ENCODE results near the gene PRUNE2.

The PRUNE2 gene

GRCh38 chr9:76741524-76741923 is 164.4 kb downstream of the PRUNE2 start:
- no peak overlapping the region for H3K9ac ChIP-seq (ENCODE audit: low read length)
- H3K23ac ChIP-seq (ENCODE audit: low read length in 2 of 2): no peak overlapping the region
- H3K14ac ChIP-seq (ENCODE audit: low read length in 2 of 2): no peak overlapping the region
- no peaks in the 10 kb centered on the region for H3K79me1 ChIP-seq (replicated peaks; ENCODE audit: low read length, poor library complexity, severe bottlenecking)
- H3K27ac ChIP-seq (ENCODE audit: low read length, poor library complexity, severe bottlenecking): no peak overlapping the region
- no peak overlapping the region for H4K8ac ChIP-seq (ENCODE audit: low read length)
- peaks cover 0 to 4% of the 10 kb centered on the region in 2 experiments for H3K36me3 ChIP-seq (ENCODE audit: control insufficient read depth in 1 of 2, insufficient read depth in 2 of 2, low read depth in 1 of 2, low read length in 2 of 2)
- H2AFZ ChIP-seq (ENCODE audit: low read depth, low read length): no peak overlapping the region
- H3K4me2 ChIP-seq (ENCODE audit: low read length, poor library complexity, severe bottlenecking): no peak overlapping the region
- peaks cover 4% of the 10 kb centered on the region for H3K9me3 ChIP-seq (ENCODE audit: control insufficient read depth, low read length)
- H3K18ac ChIP-seq (ENCODE audit: low read depth in 1 of 2, low read length in 2 of 2): no peak overlapping the region
- H3K4me1 ChIP-seq (ENCODE audit: control insufficient read depth, insufficient read depth, low read depth, low read length): no peaks in the 10 kb centered on the region
- H3K4ac ChIP-seq (ENCODE audit: low read depth in 1 of 2, low read length in 2 of 2): no peak overlapping the region
- H3K4me3 ChIP-seq (ENCODE audit: insufficient read depth in 1 of 2, low read depth in 1 of 2, low read length in 2 of 2): no peak overlapping the region
- no peak for DNase-seq
- no peak overlapping the region for H4K91ac ChIP-seq (ENCODE audit: low read length)
- H2BK5ac ChIP-seq (ENCODE audit: low read depth, low read length, poor library complexity, severe bottlenecking): no peak overlapping the region
- H3K27me3 ChIP-seq (ENCODE audit: control insufficient read depth in 1 of 2, insufficient read depth in 1 of 2, low read length in 2 of 2): no peaks in the 10 kb centered on the region
- H2BK15ac ChIP-seq (ENCODE audit: low read depth, poor library complexity, severe bottlenecking): no peak overlapping the region
- H2AK5ac ChIP-seq (ENCODE audit: low read length, severe bottlenecking): no peak overlapping the region
- no peak overlapping the region for H2BK120ac ChIP-seq (ENCODE audit: low read depth, low read length)
- H2BK12ac ChIP-seq (ENCODE audit: low read length in 2 of 2): no peak overlapping the region
- WGBS: 63% methylated on average over 5 of the region's 5 CpGs

GRCh38 chr9:76738402-76738801 is 167.5 kb downstream of the PRUNE2 start:
- no peak for DNase-seq
- Histone ChIP-seq H3K27ac (ENCODE audit: low read length, poor library complexity, severe bottlenecking) (no peak overlapping the region), H2BK15ac (ENCODE audit: low read depth, poor library complexity, severe bottlenecking) (no peak overlapping the region), H2BK12ac (ENCODE audit: low read length in 2 of 2) (no peak overlapping the region), H4K8ac (ENCODE audit: low read length) (no peak overlapping the region), H3K4me1 (ENCODE audit: control insufficient read depth, insufficient read depth, low read depth, low read length) (no peaks in the 10 kb centered on the region), H2BK120ac (ENCODE audit: low read depth, low read length) (no peak overlapping the region), H2AFZ (ENCODE audit: low read depth, low read length) (no peak overlapping the region), H2BK5ac (ENCODE audit: low read depth, low read length, poor library complexity, severe bottlenecking) (no peak overlapping the region), H3K14ac (ENCODE audit: low read length in 2 of 2) (no peak overlapping the region), H3K79me1 (replicated peaks; ENCODE audit: low read length, poor library complexity, severe bottlenecking) (no peaks in the 10 kb centered on the region), H2AK5ac (ENCODE audit: low read length, severe bottlenecking) (no peak overlapping the region), H3K23ac (ENCODE audit: low read length in 2 of 2) (no peak overlapping the region), H3K27me3 (ENCODE audit: control insufficient read depth in 1 of 2, insufficient read depth in 1 of 2, low read length in 2 of 2) (no peaks in the 10 kb centered on the region), H3K9ac (ENCODE audit: low read length) (no peak overlapping the region), H4K91ac (ENCODE audit: low read length) (no peak overlapping the region), H3K9me3 (ENCODE audit: control insufficient read depth, low read length) (no peaks in the 10 kb centered on the region), H3K4ac (ENCODE audit: low read depth in 1 of 2, low read length in 2 of 2) (no peak overlapping the region), H3K4me2 (ENCODE audit: low read length, poor library complexity, severe bottlenecking) (no peak overlapping the region), H3K36me3 (ENCODE audit: control insufficient read depth in 1 of 2, insufficient read depth in 2 of 2, low read depth in 1 of 2, low read length in 2 of 2) (peaks cover 0 to 4% of the 10 kb centered on the region in 2 experiments), H3K18ac (ENCODE audit: low read depth in 1 of 2, low read length in 2 of 2) (no peak overlapping the region), H3K4me3 (ENCODE audit: insufficient read depth in 1 of 2, low read depth in 1 of 2, low read length in 2 of 2) (no peak overlapping the region)
- WGBS: 84% methylated on average over 3 of the region's 5 CpGs

GRCh38 chr9:76737154-76737902 is 168.6 kb downstream of the PRUNE2 start:
- no peak overlapping the region for H3K4ac ChIP-seq (ENCODE audit: low read depth in 1 of 2, low read length in 2 of 2)
- no peak overlapping the region for H4K8ac ChIP-seq (ENCODE audit: low read length)
- H2BK12ac ChIP-seq (ENCODE audit: low read length in 2 of 2): no peak overlapping the region
- no peak overlapping the region for H2BK120ac ChIP-seq (ENCODE audit: low read depth, low read length)
- DNase-seq: no peak
- H3K27ac ChIP-seq (ENCODE audit: low read length, poor library complexity, severe bottlenecking): no peak overlapping the region
- no peak overlapping the region for H4K91ac ChIP-seq (ENCODE audit: low read length)
- no peak overlapping the region for H3K9ac ChIP-seq (ENCODE audit: low read length)
- H3K14ac ChIP-seq (ENCODE audit: low read length in 2 of 2): no peak overlapping the region
- peaks cover 0 to 4% of the 10 kb centered on the region in 2 experiments for H3K36me3 ChIP-seq (ENCODE audit: control insufficient read depth in 1 of 2, insufficient read depth in 2 of 2, low read depth in 1 of 2, low read length in 2 of 2)
- no peak overlapping the region for H3K4me2 ChIP-seq (ENCODE audit: low read length, poor library complexity, severe bottlenecking)
- H3K23ac ChIP-seq (ENCODE audit: low read length in 2 of 2): no peak overlapping the region
- no peaks in the 10 kb centered on the region for H3K27me3 ChIP-seq (ENCODE audit: control insufficient read depth in 1 of 2, insufficient read depth in 1 of 2, low read length in 2 of 2)
- no peaks in the 10 kb centered on the region for H3K79me1 ChIP-seq (replicated peaks; ENCODE audit: low read length, poor library complexity, severe bottlenecking)
- no peaks in the 10 kb centered on the region for H3K9me3 ChIP-seq (ENCODE audit: control insufficient read depth, low read length)
- H3K4me3 ChIP-seq (ENCODE audit: insufficient read depth in 1 of 2, low read depth in 1 of 2, low read length in 2 of 2): no peak overlapping the region
- H2AK5ac ChIP-seq (ENCODE audit: low read length, severe bottlenecking): no peak overlapping the region
- H2AFZ ChIP-seq (ENCODE audit: low read depth, low read length): no peak overlapping the region
- H3K18ac ChIP-seq (ENCODE audit: low read depth in 1 of 2, low read length in 2 of 2): no peak overlapping the region
- H2BK5ac ChIP-seq (ENCODE audit: low read depth, low read length, poor library complexity, severe bottlenecking): no peak overlapping the region
- H3K4me1 ChIP-seq (ENCODE audit: control insufficient read depth, insufficient read depth, low read depth, low read length): no peaks in the 10 kb centered on the region
- no peak overlapping the region for H2BK15ac ChIP-seq (ENCODE audit: low read depth, poor library complexity, severe bottlenecking)
- WGBS: 63% methylated on average over 3 of the region's 3 CpGs

GRCh38 chr9:76734716-76735115 is 171.2 kb downstream of the PRUNE2 start:
- no peak overlapping the region for H3K27ac ChIP-seq (ENCODE audit: low read length, poor library complexity, severe bottlenecking)
- H3K9me3 ChIP-seq (ENCODE audit: control insufficient read depth, low read length): no peaks in the 10 kb centered on the region
- no peaks in the 10 kb centered on the region for H3K4me1 ChIP-seq (ENCODE audit: control insufficient read depth, insufficient read depth, low read depth, low read length)
- no peak overlapping the region for H3K23ac ChIP-seq (ENCODE audit: low read length in 2 of 2)
- H3K36me3 ChIP-seq (ENCODE audit: control insufficient read depth in 1 of 2, insufficient read depth in 2 of 2, low read depth in 1 of 2, low read length in 2 of 2): peaks cover 0 to 4% of the 10 kb centered on the region in 2 experiments
- H4K91ac ChIP-seq (ENCODE audit: low read length): no peak overlapping the region
- H4K8ac ChIP-seq (ENCODE audit: low read length): no peak overlapping the region
- no peak overlapping the region for H2BK15ac ChIP-seq (ENCODE audit: low read depth, poor library complexity, severe bottlenecking)
- DNase-seq: no peak
- H3K27me3 ChIP-seq (ENCODE audit: control insufficient read depth in 1 of 2, insufficient read depth in 1 of 2, low read length in 2 of 2): no peaks in the 10 kb centered on the region
- H2AK5ac ChIP-seq (ENCODE audit: low read length, severe bottlenecking): no peak overlapping the region
- H3K4ac ChIP-seq (ENCODE audit: low read depth in 1 of 2, low read length in 2 of 2): no peak overlapping the region
- no peak overlapping the region for H2BK5ac ChIP-seq (ENCODE audit: low read depth, low read length, poor library complexity, severe bottlenecking)
- no peak overlapping the region for H2BK12ac ChIP-seq (ENCODE audit: low read length in 2 of 2)
- no peak overlapping the region for H3K4me3 ChIP-seq (ENCODE audit: insufficient read depth in 1 of 2, low read depth in 1 of 2, low read length in 2 of 2)
- no peak overlapping the region for H3K9ac ChIP-seq (ENCODE audit: low read length)
- H2BK120ac ChIP-seq (ENCODE audit: low read depth, low read length): no peak overlapping the region
- H3K79me1 ChIP-seq (replicated peaks; ENCODE audit: low read length, poor library complexity, severe bottlenecking): no peaks in the 10 kb centered on the region
- 64% methylated on average over 3 of the region's 3 CpGs for WGBS
- H2AFZ ChIP-seq (ENCODE audit: low read depth, low read length): no peak overlapping the region
- no peak overlapping the region for H3K4me2 ChIP-seq (ENCODE audit: low read length, poor library complexity, severe bottlenecking)
- no peak overlapping the region for H3K18ac ChIP-seq (ENCODE audit: low read depth in 1 of 2, low read length in 2 of 2)
- H3K14ac ChIP-seq (ENCODE audit: low read length in 2 of 2): no peak overlapping the region
